SU-DHL-6 (cell line): Measurements from ENCODE around the gene ERVV-1.

Experiments used
- H2AFZ ChIP-seq: fragments of 200-600 bp; sonication (generic); 2 replicates; pipeline ENCODE4 v1.6.1; 2014; ENCODE audit warnings: low read depth, mild to moderate bottlenecking, moderate library complexity, mixed read lengths, antibody characterized with exemption, low read length; ENCODE audit not compliant: severe bottlenecking
- H3F3A ChIP-seq: fragments of 200-600 bp; shearing (Covaris generic); 2 replicates; pipeline ENCODE4 v1.6.0; 2016; ENCODE audit warnings: antibody characterized with exemption, mild to moderate bottlenecking; ENCODE audit not compliant: insufficient read depth
- H3K27ac ChIP-seq: fragments of 200-600 bp; sonication (generic); 2 replicates; pipeline ENCODE4 v1.5.1; 2016; ENCODE audit warnings: low read depth, mild to moderate bottlenecking, low read length, moderate library complexity, mixed read lengths
- H3K27me3 ChIP-seq: fragments of 200-600 bp; sonication (generic), shearing (Covaris generic); 2 replicates; pipeline ENCODE4 v1.6.0; 2014; ENCODE audit warnings: mild to moderate bottlenecking, low read length
- H3K36me3 ChIP-seq: fragments of 200-600 bp; sonication (generic); 2 replicates; pipeline ENCODE4 v1.6.1; 2014; ENCODE audit warnings: mild to moderate bottlenecking, low read length, mixed read lengths
- H3K4me2 ChIP-seq: fragments of 300-600, 200-600 bp; shearing (Covaris generic), sonication (generic); 2 replicates; pipeline ENCODE4 v1.6.0; 2014; ENCODE audit warnings: low read length, low read depth, mild to moderate bottlenecking; ENCODE audit not compliant: poor library complexity, severe bottlenecking
- H3K4me3 ChIP-seq: fragments of 200-600 bp; sonication (generic); 2 replicates; pipeline ENCODE4 v1.5.1; 2014; ENCODE audit warnings: antibody characterized with exemption, low read length, mild to moderate bottlenecking, mixed read lengths; ENCODE audit not compliant: insufficient read depth, poor library complexity, severe bottlenecking
- H3K79me2 ChIP-seq: fragments of 200-600 bp; sonication (generic); 2 replicates; pipeline ENCODE4 v1.6.1; 2014; ENCODE audit warnings: mild to moderate bottlenecking, low read length, moderate library complexity; ENCODE audit not compliant: insufficient read depth
- H3K9ac ChIP-seq: fragments of 200-600 bp; sonication (generic); 2 replicates; pipeline ENCODE4 v1.7.0; 2014; ENCODE audit warnings: mild to moderate bottlenecking, low read length
- H3K9me2 ChIP-seq: fragments of 200-600 bp; sonication (generic); replicated peaks from 2 replicates; pipeline ENCODE4 v1.6.1; 2014; ENCODE audit warnings: low read length; ENCODE audit not compliant: insufficient read depth
- H3K9me3 ChIP-seq: fragments of 200-600 bp; sonication (generic); 2 replicates; pipeline ENCODE4 v1.6.1; 2014; ENCODE audit warnings: low read length, mixed read lengths; ENCODE audit not compliant: insufficient read depth
- H4K20me1 ChIP-seq: fragments of 200-600 bp; sonication (generic); 2 replicates; pipeline ENCODE4 v1.6.1; 2014; ENCODE audit warnings: low read depth, mild to moderate bottlenecking, antibody characterized with exemption, low read length, moderate library complexity, mixed read lengths
- CTCF ChIP-seq: fragments of 200-600 bp; sonication (generic); IDR thresholded peaks from one replicate; pipeline ENCODE4 v1.5.1; 2017; ENCODE audit warnings: antibody characterized with exemption, mild to moderate bottlenecking, low read length, moderate library complexity; ENCODE audit not compliant: insufficient read depth, poor library complexity, severe bottlenecking
- EZH2phosphoT487 ChIP-seq: fragments of 200-600 bp; sonication (generic), shearing (Covaris generic); conservative IDR thresholded peaks from 2 replicates; pipeline ENCODE4 v1.6.1; 2018; ENCODE audit warnings: mild to moderate bottlenecking, antibody characterized with exemption, low read length, moderate library complexity, mixed read lengths

The ERVV-1 gene

GRCh38 chr19:53008061-53008778, 5.5 kb upstream of the ERVV-1 start:
- Histone ChIP-seq H3K27ac (no peak overlapping the region), H3K9me3 (no peaks in the 10 kb centered on the region), H3K4me2 (no peak overlapping the region), H3K27me3 (no peaks in the 10 kb centered on the region), H3F3A (no peaks in the 10 kb centered on the region), H3K9ac (no peak overlapping the region), H3K79me2 (no peaks in the 10 kb centered on the region), H2AFZ (no peak overlapping the region), H3K9me2 (no peaks in the 10 kb centered on the region), H4K20me1 (no peaks in the 10 kb centered on the region), H3K4me3 (no peak overlapping the region), H3K36me3 (no peaks in the 10 kb centered on the region)
- TF ChIP-seq CTCF (no peak), EZH2phosphoT487 (no peak)

- Histone ChIP-seq H3K4me2 (no peak overlapping the region), H3K9me3 (no peaks in the 10 kb centered on the region), H2AFZ (no peak overlapping the region), H3K4me3 (no peak overlapping the region), H3K9ac (no peak overlapping the region), H3K9me2 (no peaks in the 10 kb centered on the region), H4K20me1 (no peaks in the 10 kb centered on the region), H3K27me3 (no peaks in the 10 kb centered on the region), H3K27ac (no peak overlapping the region), H3K36me3 (no peaks in the 10 kb centered on the region), H3F3A (no peaks in the 10 kb centered on the region), H3K79me2 (no peaks in the 10 kb centered on the region)
- TF ChIP-seq EZH2phosphoT487 (no peak), CTCF (no peak)
Measured at GRCh38 chr19:53010494-53010893, 3.2 kb upstream of the ERVV-1 start.

GRCh38 chr19:53012006-53012405, 1.7 kb upstream of the ERVV-1 start:
- Histone ChIP-seq H3K4me3 (no peak overlapping the region), H3K9me2 (no peaks in the 10 kb centered on the region), H3K27me3 (no peaks in the 10 kb centered on the region), H2AFZ (no peak overlapping the region), H3K36me3 (no peaks in the 10 kb centered on the region), H3F3A (no peaks in the 10 kb centered on the region), H3K79me2 (no peaks in the 10 kb centered on the region), H3K27ac (no peak overlapping the region), H3K9ac (no peak overlapping the region), H4K20me1 (no peaks in the 10 kb centered on the region), H3K4me2 (no peak overlapping the region), H3K9me3 (no peaks in the 10 kb centered on the region)
- TF ChIP-seq EZH2phosphoT487 = no peak
- no peak for TF ChIP-seq CTCF
